Hepatocyte (in vitro differentiated cells): Measurements from ENCODE around the gene CLBA1.

ENCODE experiments used
- CTCF ChIP-seq: fragments of 200-600 bp; sonication (generic); IDR thresholded peaks from 2 replicates; pipeline ENCODE4 v1.5.1; 2016; ENCODE audit warnings: antibody characterized with exemption, mild to moderate bottlenecking; ENCODE audit not compliant: poor library complexity
- EZH2 ChIP-seq: fragments of 200-600 bp; sonication (generic); IDR thresholded peaks from 2 replicates; pipeline ENCODE4 v1.6.1; 2016; ENCODE audit warnings: antibody characterized with exemption, mild to moderate bottlenecking, borderline replicate concordance

GRCh38 chr14:105034315-105035039, 48.9 kb downstream of the CLBA1 start:
- TF ChIP-seq CTCF (no peak), EZH2 (no peak)
